ENCODE measurements around the gene PPM1K.
"Not testable (repeated sequence)": the region's sequence is repeated elsewhere in the genome, so short reads cannot be mapped to it uniquely, and the experiment has no call there.

Gene PPM1K
- total RNA-seq = 64.1 to 166 (median 139) reads per million in 4 experiments

GRCh38 chr4:88284439-88285234 is at the start of gene PPM1K:
Gene PPM1K (minus strand): TSS chr4:88284561. CDS start chr4:88278583, 5,978 bp downstream.
- DNase-seq = peak; percentile 97

GRCh38 chr4:88333741-88334405 is 49.5 kb upstream of the PPM1K start:
- no peak for DNase-seq

GRCh38 chr4:88327665-88328064 is 43.3 kb upstream of the PPM1K start:
- no peak for DNase-seq

GRCh38 chr4:88320780-88321373 is 36.5 kb upstream of the PPM1K start:
- DNase-seq = no peak

GRCh38 chr4:88320224-88320779 is 35.9 kb upstream of the PPM1K start:
- no peak for DNase-seq

GRCh38 chr4:88318751-88319350 is 34.5 kb upstream of the PPM1K start:
- no peak for DNase-seq

- no peak for DNase-seq
These were observed 31.2 kb upstream of the PPM1K start for GRCh38 chr4:88315460-88316017.

GRCh38 chr4:88313088-88313624 is 28.8 kb upstream of the PPM1K start:
- not testable (repeated sequence) for DNase-seq

- DNase-seq = no peak
These were observed 24.2 kb upstream of the PPM1K start for GRCh38 chr4:88308587-88308986.

GRCh38 chr4:88297725-88298454 is 13.5 kb upstream of the PPM1K start:
- DNase-seq = no peak

- no peak for DNase-seq
These were observed 12.8 kb upstream of the PPM1K start for GRCh38 chr4:88297212-88297516.

- no peak for DNase-seq
These were observed 12.3 kb upstream of the PPM1K start for GRCh38 chr4:88296413-88297211.

- DNase-seq = no peak
These were observed 11.3 kb upstream of the PPM1K start for GRCh38 chr4:88295656-88296055.

GRCh38 chr4:88291003-88291402 is 6.6 kb upstream of the PPM1K start:
- no peak for DNase-seq

- no peak for DNase-seq
These were observed 2.5 kb upstream of the PPM1K start for GRCh38 chr4:88286897-88287296.

- DNase-seq = no peak
These were observed 883 bp upstream of the PPM1K start for GRCh38 chr4:88285235-88285653.

GRCh38 chr4:88283661-88284438 is 511 bp downstream of the PPM1K start:
- DNase-seq = peak; percentile 62

GRCh38 chr4:88280228-88280795 is 4.0 kb downstream of the PPM1K start:
- no peak for DNase-seq

GRCh38 chr4:88277711-88278225 is 6.6 kb downstream of the PPM1K start:
- DNase-seq = no peak

Measured in effector CD8-positive, alpha-beta T cell (primary cell).